HepG2 (cell line): ENCODE measurements around the gene AFTPH. TPM values are rescaled to one million over a fixed set of nuclear protein-coding genes. Genes with fewer than 3 reads are reported as not detected.

ENCODE experiments used
- ATAC-seq: fragments of 200-7000 bp; cut with Tn5 transposase; 3 replicates; pipeline ENCODE4 v1.9.1; 2020; ENCODE audit warnings: mild to moderate bottlenecking, moderate library complexity
- BruUV-seq: library from RNA; stranded (reverse); fragments of 400-500 nt; replicated peaks from 2 replicates; lab custom pipeline; 2021; lab: Mats Ljungman, UMichigan
- CTCF ChIA-PET: fragments of 300-600 bp; formaldehyde crosslinking; extraction: SDS; loops from one replicate; lab custom pipeline; 2021; ENCODE audit warnings: low total read pairs, inconsistent platforms, low intra/inter-chr PET ratio; lab: Yijun Ruan, JAX
- POLR2A ChIA-PET: fragments of 350-600 bp; sonication (Branson Sonifier 250); formaldehyde crosslinking; loops from one replicate; lab custom pipeline; 2020; ENCODE audit warnings: antibody characterized with exemption, inconsistent platforms; lab: Yijun Ruan, JAX
- DNase-seq: peaks from one replicate; pipeline ENCODE4 v3.0.0-alpha.2; 2015; ENCODE audit warnings: low spot score
- FAIRE-seq: peaks from 3 replicates; lab custom pipeline; 2011; peaks lifted over from hg19 to GRCh38; lab: Jason Lieb, UNC
- H2AFZ ChIP-seq: one replicate; pipeline ENCODE4 v1.6.1; 2011; ENCODE audit warnings: low read length, inconsistent platforms
- H3K27ac ChIP-seq: fragments of 300-600 bp; 3 replicates; pipeline ENCODE4 v1.8.0; 2011; ENCODE audit warnings: mixed run types, mild to moderate bottlenecking, mixed read lengths, low read length, inconsistent platforms; ENCODE audit not compliant: insufficient read depth; ENCODE audit errors: extremely low read length
- H3K27me3 ChIP-seq, 2 experiments: fragments of 200-600 bp in 1 of 2; 2 replicates in 1 of 2; 3 replicates in 1 of 2; pipeline versions ENCODE4 v1.6.0 to v1.8.0; 2011; ENCODE audit warnings: low read length in 2 of 2, mild to moderate bottlenecking in 2 of 2, moderate library complexity in 2 of 2, inconsistent platforms in 1 of 2; ENCODE audit not compliant: insufficient read depth in 2 of 2, control insufficient read depth in 1 of 2
- H3K36me3 ChIP-seq, 2 experiments: fragments of 200-600 bp in 1 of 2; replicated peaks in 1 of 2; 2 replicates in 1 of 2; 3 replicates in 1 of 2; pipeline versions ENCODE4 v1.5.1 to v1.8.0; 2011; ENCODE audit warnings: low read length in 2 of 2, inconsistent platforms in 1 of 2; ENCODE audit not compliant: insufficient read depth in 2 of 2, control insufficient read depth in 1 of 2
- H3K4me1 ChIP-seq: 2 replicates; pipeline ENCODE4 v1.5.1; 2012; ENCODE audit warnings: low read length, inconsistent platforms; ENCODE audit not compliant: insufficient read depth
- H3K4me2 ChIP-seq: 2 replicates; pipeline ENCODE4 v1.6.0; 2011; ENCODE audit warnings: low read depth, low read length, inconsistent platforms
- H3K4me3 ChIP-seq, 3 experiments: fragments of 200-600 bp in 1 of 3; sonication (generic), shearing (Covaris generic) in 1 of 3; replicated peaks in 1 of 3; 2 replicates each; pipeline ENCODE4 v1.5.1; 2011 to 2016; ENCODE audit warnings: low read length in 3 of 3, inconsistent platforms in 2 of 3, low read depth in 2 of 3, mild to moderate bottlenecking in 2 of 3, control low read depth in 1 of 3, mixed read lengths in 1 of 3; ENCODE audit not compliant: insufficient read depth in 1 of 3
- H3K79me2 ChIP-seq: one replicate; pipeline ENCODE4 v1.6.1; 2011; ENCODE audit warnings: low read length, inconsistent platforms; ENCODE audit not compliant: insufficient read depth
- H3K9ac ChIP-seq: 2 replicates; pipeline ENCODE4 v1.6.0; 2011; ENCODE audit warnings: mild to moderate bottlenecking, low read depth, low read length, inconsistent platforms; ENCODE audit not compliant: insufficient read depth
- H3K9me3 ChIP-seq: 2 replicates; pipeline ENCODE4 v1.5.1; 2012; ENCODE audit warnings: mild to moderate bottlenecking, low read length
- H4K20me1 ChIP-seq: 2 replicates; pipeline ENCODE4 v1.6.0; 2011; ENCODE audit warnings: inconsistent platforms, mild to moderate bottlenecking, low read length, moderate library complexity; ENCODE audit not compliant: insufficient read depth
- CBX1 ChIP-seq: IDR thresholded peaks from one replicate; pipeline ENCODE4 v1.6.1; 2016; ENCODE audit warnings: antibody characterized with exemption, low read depth
- DPF2 ChIP-seq: sonication (generic); formaldehyde crosslinking; IDR thresholded peaks from 2 replicates; pipeline ENCODE4 v1.4.0; 2020; ENCODE audit warnings: mild to moderate bottlenecking, low read depth, missing genetic modification reagents, borderline replicate concordance
- FOXA3 ChIP-seq: IDR thresholded peaks from 2 replicates; pipeline ENCODE4 v1.6.1; 2016; ENCODE audit warnings: missing genetic modification reagents, missing compliant biosample characterization
- PHB2 ChIP-seq: fragments of 450-650 bp; IDR thresholded peaks from 2 replicates; pipeline ENCODE4 v1.6.1; 2018; ENCODE audit not compliant: partially characterized antibody
- POLR2G ChIP-seq: fragments of 200-400 bp; formaldehyde crosslinking; IDR thresholded peaks from 2 replicates; pipeline ENCODE4 v1.6.1; 2018; ENCODE audit warnings: mild to moderate bottlenecking, low read depth, low read length, moderate library complexity
- SMAD3 ChIP-seq: sonication (generic); formaldehyde crosslinking; IDR thresholded peaks from 2 replicates; pipeline ENCODE4 v1.4.0; 2020; ENCODE audit warnings: missing genetic modification reagents
- ZNF207 ChIP-seq: fragments of 450-650 bp; IDR thresholded peaks from 2 replicates; pipeline ENCODE4 v1.6.1; 2016; ENCODE audit warnings: antibody characterized with exemption, borderline replicate concordance
- ZNF484 ChIP-seq: sonication (generic); formaldehyde crosslinking; IDR thresholded peaks from 2 replicates; pipeline ENCODE4 v1.5.1; 2020; ENCODE audit warnings: mild to moderate bottlenecking, low read depth, missing genetic modification reagents, borderline replicate concordance
- ZNF768 ChIP-seq: sonication (generic); formaldehyde crosslinking; IDR thresholded peaks from 2 replicates; pipeline ENCODE4 v1.4.0; 2020; ENCODE audit warnings: missing genetic modification reagents
- WGBS: methylation state at CpG from one replicate; pipeline ENCODE4 v1.1.6; 2017; ENCODE audit warnings: low lambda C conversion rate; 5-methylcytosine and 5-hydroxymethylcytosine counted together
- in situ Hi-C: cut with HindIII; loops from 2 replicates; pipeline ENCODE4 v1.10.0; 2017; ENCODE audit warnings: low pct_unique_long_range_greater_than_20kb; ENCODE audit not compliant: extremely low pct_ligation_motif_present
- intact Hi-C: fragments of 100-400 bp; cut with micrococcal nuclease; formaldehyde crosslinking; loops from one replicate; pipeline ENCODE4 v1.10.0; 2022; ENCODE audit not compliant: unreplicated experiment
- polyA plus RNA-seq, 8 experiments: library from polyadenylated mRNA; depleted of rRNA in 3 of 8; stranded (reverse) in 7 of 8; unstranded in 1 of 8; fragments of >200 nt; fragmentation: Illumina TruSeq in 4 of 8; extraction: Trizol in 4 of 8; gene quantifications; 2 replicates each; pipeline versions ENCODE4 v1.2.1 to v1.2.3, GENCODE V29; 2011 to 2016; ENCODE audit warnings: low read depth in 4 of 8, missing spikeins in 1 of 8, mixed read lengths in 1 of 8; ENCODE audit not compliant: insufficient read depth in 1 of 8
- total RNA-seq, 5 experiments: library from RNA; depleted of rRNA; stranded (reverse); fragments of >200 nt; fragmentation: Illumina TruSeq; extraction: Trizol; gene quantifications; 2 replicates each; pipeline ENCODE4 v1.2.3, GENCODE V29; 2016; ENCODE audit warnings: low read depth in 1 of 5
- TF ChIP-seq, protein P1 (sequence below): sonication (generic); formaldehyde crosslinking; IDR thresholded peaks from 2 replicates; pipeline ENCODE4 v1.4.0; 2020; ENCODE audit warnings: missing genetic modification reagents
- TF ChIP-seq, protein P2 (sequence below), 2 experiments: sonication (generic) in 1 of 2; formaldehyde crosslinking in 1 of 2; IDR thresholded peaks; 2 replicates each; pipeline versions ENCODE4 v1.4.0 to v1.6.1; 2018 to 2020; ENCODE audit warnings: missing genetic modification reagents in 2 of 2, borderline replicate concordance in 1 of 2, low read depth in 1 of 2, mild to moderate bottlenecking in 1 of 2, missing biosample characterization in 1 of 2
- TF ChIP-seq, protein P3 (sequence below): sonication (generic); formaldehyde crosslinking; IDR thresholded peaks from 2 replicates; pipeline ENCODE4 v1.8.0; 2022; ENCODE audit warnings: mild to moderate bottlenecking, missing genetic modification reagents, moderate library complexity
- TF ChIP-seq, protein P4 (sequence below): sonication (generic); formaldehyde crosslinking; IDR thresholded peaks from 2 replicates; pipeline ENCODE4 v1.4.0; 2020; ENCODE audit warnings: missing genetic modification reagents

AFTPH gene
- total and polyA plus RNA-seq, 2 of the 13 experiments (the other 11 are each of a cell fraction or from before 2014, with no cell fraction given), result 27.5 to 36.8 TPM

DNA sequence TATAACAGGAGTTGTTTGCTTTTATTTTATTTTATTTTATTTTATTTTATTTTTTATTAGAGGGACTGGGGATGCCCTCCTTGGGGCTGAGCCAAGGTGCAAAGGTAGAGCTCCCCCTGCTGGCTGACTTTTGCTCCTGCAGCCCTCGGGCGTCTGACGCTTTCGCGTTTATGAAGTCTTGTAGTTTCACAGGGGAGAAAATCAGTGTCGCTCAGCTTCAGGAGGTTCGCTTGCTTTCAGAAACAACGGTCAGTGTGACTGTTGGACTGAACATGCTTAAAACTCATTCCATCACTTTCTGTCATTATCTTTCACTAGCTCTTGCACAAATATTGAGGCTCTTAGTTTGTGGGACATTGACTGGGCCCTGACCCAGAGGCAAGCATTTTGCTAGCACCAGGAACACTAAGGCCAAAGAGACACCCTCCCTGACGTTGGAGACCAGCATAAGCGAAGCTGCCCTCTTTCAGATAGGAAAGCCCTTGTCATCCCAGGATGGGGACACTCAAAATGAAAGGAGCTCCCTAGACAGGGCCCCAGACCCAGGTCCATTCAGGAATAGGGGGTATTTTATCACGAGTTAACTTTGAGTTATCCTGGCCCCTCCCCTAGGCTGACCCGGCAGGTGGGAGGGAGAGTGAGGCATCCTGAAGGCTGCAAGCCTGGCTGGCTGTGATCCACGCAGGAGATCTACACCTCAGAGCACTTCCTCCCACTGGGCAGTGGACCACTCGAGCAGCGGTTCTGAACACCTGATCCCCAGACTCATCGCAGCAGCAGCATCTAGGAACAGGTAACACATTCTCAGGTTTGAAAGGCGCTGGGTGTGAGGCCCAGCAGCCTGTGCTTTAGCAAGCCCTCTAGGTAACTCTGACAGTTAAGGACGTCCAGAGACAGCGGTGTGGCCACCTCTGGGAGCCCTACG lies 35.8 kb upstream of the AFTPH start (continued):
- TF ChIP-seq, protein P1, sequence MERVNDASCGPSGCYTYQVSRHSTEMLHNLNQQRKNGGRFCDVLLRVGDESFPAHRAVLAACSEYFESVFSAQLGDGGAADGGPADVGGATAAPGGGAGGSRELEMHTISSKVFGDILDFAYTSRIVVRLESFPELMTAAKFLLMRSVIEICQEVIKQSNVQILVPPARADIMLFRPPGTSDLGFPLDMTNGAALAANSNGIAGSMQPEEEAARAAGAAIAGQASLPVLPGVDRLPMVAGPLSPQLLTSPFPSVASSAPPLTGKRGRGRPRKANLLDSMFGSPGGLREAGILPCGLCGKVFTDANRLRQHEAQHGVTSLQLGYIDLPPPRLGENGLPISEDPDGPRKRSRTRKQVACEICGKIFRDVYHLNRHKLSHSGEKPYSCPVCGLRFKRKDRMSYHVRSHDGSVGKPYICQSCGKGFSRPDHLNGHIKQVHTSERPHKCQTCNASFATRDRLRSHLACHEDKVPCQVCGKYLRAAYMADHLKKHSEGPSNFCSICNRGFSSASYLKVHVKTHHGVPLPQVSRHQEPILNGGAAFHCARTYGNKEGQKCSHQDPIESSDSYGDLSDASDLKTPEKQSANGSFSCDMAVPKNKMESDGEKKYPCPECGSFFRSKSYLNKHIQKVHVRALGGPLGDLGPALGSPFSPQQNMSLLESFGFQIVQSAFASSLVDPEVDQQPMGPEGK (CRISPR knock-in tag), result no peak
- TF ChIP-seq, protein P2, sequence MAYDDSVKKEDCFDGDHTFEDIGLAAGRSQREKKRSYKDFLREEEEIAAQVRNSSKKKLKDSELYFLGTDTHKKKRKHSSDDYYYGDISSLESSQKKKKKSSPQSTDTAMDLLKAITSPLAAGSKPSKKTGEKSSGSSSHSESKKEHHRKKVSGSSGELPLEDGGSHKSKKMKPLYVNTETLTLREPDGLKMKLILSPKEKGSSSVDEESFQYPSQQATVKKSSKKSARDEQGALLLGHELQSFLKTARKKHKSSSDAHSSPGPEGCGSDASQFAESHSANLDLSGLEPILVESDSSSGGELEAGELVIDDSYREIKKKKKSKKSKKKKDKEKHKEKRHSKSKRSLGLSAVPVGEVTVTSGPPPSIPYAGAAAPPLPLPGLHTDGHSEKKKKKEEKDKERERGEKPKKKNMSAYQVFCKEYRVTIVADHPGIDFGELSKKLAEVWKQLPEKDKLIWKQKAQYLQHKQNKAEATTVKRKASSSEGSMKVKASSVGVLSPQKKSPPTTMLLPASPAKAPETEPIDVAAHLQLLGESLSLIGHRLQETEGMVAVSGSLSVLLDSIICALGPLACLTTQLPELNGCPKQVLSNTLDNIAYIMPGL (CRISPR knock-in tag; IDR thresholded peaks at IDR 0.05; ENCODE audit: borderline replicate concordance in 1 of 2, low read depth in 1 of 2), result 0 out of 4 replicates have a peak, but pooled peaks of 1 of the 2 experiments have one; percentile 20
- TF ChIP-seq FOXA3 (CRISPR knock-in tag), result 0 out of 2 replicates have a peak, but pooled peaks have one; percentile 15

DNA sequence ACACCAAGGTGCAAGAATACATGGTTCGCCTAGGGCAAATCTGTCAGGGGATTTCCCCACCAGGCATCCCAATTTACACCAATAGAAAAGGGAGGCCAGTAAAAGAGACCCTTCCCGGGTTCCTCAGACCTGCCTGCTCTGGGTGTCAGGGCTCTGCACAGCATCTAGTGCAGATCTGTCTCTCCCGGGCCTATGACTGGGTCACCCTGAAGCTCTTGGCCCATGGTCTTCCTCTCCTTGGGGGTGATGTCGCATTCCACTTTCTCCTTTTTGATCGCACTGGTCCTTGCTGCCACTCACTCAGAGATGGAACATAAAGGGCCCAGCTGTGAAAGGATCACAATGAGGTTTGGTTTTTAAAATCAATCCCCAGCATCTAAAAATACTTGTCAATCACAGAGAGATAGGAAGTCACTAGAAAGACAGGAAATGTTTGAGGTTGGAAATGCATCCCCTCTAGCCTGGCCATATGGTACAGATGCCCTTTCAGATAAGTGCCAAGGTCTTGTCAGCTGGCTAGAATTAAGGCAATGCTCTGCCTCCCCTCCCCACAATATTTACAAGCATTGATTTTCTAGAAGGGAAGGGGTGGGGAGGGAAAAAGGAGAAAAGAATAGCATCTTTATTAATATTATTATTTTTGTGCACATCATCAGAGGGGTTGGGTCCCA lies 34.9 kb upstream of the AFTPH start:
- POLR2A ChIA-PET, result no interaction called here
- H3K36me3 ChIP-seq, result no peaks in the 10 kb centered on the region
- H3K9ac ChIP-seq, result no peak overlapping the region
- intact Hi-C loops, result no loop called here
- no peak overlapping the region for H3K4me3 ChIP-seq
- no peak for ATAC-seq
- BruUV-seq, result no TSS peak
- H3K79me2 ChIP-seq, result no peaks in the 10 kb centered on the region
- CTCF ChIA-PET, result interaction anchor here (5.3 kb wide), 1 partner anchor 158 kb away, joined by 86 read pairs; no protein-coding TSS in a partner anchor
- H3K4me2 ChIP-seq, result no peak overlapping the region
- peaks cover 7 to 54% of the 10 kb centered on the region in 2 experiments for H3K27me3 ChIP-seq
- peaks cover 6% of the 10 kb centered on the region for H3K4me1 ChIP-seq
- H4K20me1 ChIP-seq, result no peaks in the 10 kb centered on the region
- no peak overlapping the region for H2AFZ ChIP-seq
- H3K27ac ChIP-seq, result no peak overlapping the region
- DNase-seq, result no peak
- no peaks in the 10 kb centered on the region for H3K9me3 ChIP-seq
- in situ Hi-C loops, result loop anchor here (5.0 to 10.0 kb wide), 2 partner anchors 157 to 434 kb away; no protein-coding TSS in a partner anchor
- FAIRE-seq, result no peak
- WGBS, result 48% methylated on average over 5 of the region's 5 CpGs
- no peak for TF ChIP-seq ZNF768
- no peak for TF ChIP-seq ZNF207
- no peak for TF ChIP-seq POLR2G
- TF ChIP-seq CBX1, result no peak
- no peak for TF ChIP-seq SMAD3 (CRISPR knock-in tag)
- TF ChIP-seq, protein P3, sequence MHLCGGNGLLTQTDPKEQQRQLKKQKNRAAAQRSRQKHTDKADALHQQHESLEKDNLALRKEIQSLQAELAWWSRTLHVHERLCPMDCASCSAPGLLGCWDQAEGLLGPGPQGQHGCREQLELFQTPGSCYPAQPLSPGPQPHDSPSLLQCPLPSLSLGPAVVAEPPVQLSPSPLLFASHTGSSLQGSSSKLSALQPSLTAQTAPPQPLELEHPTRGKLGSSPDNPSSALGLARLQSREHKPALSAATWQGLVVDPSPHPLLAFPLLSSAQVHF (CRISPR knock-in tag), result no peak
- TF ChIP-seq ZNF484 (CRISPR knock-in tag), result no peak
- TF ChIP-seq, protein P4, sequence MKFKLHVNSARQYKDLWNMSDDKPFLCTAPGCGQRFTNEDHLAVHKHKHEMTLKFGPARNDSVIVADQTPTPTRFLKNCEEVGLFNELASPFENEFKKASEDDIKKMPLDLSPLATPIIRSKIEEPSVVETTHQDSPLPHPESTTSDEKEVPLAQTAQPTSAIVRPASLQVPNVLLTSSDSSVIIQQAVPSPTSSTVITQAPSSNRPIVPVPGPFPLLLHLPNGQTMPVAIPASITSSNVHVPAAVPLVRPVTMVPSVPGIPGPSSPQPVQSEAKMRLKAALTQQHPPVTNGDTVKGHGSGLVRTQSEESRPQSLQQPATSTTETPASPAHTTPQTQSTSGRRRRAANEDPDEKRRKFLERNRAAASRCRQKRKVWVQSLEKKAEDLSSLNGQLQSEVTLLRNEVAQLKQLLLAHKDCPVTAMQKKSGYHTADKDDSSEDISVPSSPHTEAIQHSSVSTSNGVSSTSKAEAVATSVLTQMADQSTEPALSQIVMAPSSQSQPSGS (CRISPR knock-in tag), result no peak
- TF ChIP-seq DPF2 (CRISPR knock-in tag), result no peak
- TF ChIP-seq PHB2, result no peak
